HG03039 (cell line): Measurements from ENCODE around the gene RGS19.
"Not testable (repeated sequence)": the region's sequence is repeated elsewhere in the genome, so short reads cannot be mapped to it uniquely, and the experiment has no call there.

Experiments
- ATAC-seq: cut with Tn5 transposase; IDR thresholded peaks from one replicate; pipeline ENCODE4 v1.9.1; 2021; ENCODE audit warnings: mild to moderate bottlenecking, moderate library complexity; ENCODE audit not compliant: unreplicated experiment

Gene RGS19

DNA sequence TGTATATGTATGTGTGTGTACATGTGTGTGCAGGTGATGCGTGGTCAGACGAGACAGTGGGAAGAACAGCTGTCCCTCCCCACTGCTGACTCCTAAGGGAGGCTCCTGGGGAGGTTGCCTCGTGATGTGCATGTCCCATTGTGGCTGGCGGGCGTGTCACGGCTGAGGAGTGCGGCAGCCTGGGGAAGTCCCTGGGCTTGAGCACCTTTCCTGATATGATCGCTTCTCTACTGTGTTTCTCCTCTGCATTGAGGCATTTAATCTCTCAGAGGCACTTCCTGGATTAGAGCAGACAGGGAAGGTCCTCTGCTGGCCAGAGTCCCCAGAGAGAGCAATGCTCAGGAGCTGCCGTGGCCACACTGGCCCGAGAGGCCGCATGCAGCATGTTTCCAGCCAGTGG is 16.6 kb upstream of the RGS19 start:
- no peak for ATAC-seq

GRCh38 chr20:64095455-64095854 is 16.1 kb upstream of the RGS19 start:
- ATAC-seq = no peak

DNA sequence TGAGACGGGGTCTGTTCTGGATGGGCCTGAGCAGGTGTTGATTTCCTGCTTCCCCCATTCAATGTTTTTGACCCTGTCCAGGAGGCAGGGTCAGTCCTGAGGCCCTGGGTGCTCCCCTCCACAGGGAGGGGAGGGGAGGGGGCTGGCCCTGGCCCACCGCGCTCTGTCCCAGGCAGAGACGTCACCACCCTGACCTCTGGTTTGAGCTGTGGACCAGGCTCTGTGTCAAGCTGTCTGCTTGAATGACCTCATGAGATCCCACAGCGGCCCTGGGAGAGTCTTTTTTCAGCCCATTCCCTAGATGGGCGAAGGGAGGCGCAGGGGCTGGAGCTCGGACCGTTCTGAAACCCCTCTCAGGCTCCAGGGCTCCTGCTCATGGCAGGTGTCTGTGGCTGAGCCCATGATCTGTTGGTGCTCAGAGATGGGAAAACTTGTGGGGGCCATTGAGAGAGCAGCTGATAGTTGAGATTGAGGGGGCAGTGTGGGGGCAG is 13.7 kb upstream of the RGS19 start:
- ATAC-seq = no peak

GRCh38 chr20:64092258-64093012 is 13.1 kb upstream of the RGS19 start:
- no peak for ATAC-seq

GRCh38 chr20:64091770-64092169 is 12.5 kb upstream of the RGS19 start:
- ATAC-seq = no peak

GRCh38 chr20:64091340-64091739 is 12.0 kb upstream of the RGS19 start:
- ATAC-seq = no peak

- ATAC-seq = no peak
These were observed 10.8 kb upstream of the RGS19 start for GRCh38 chr20:64090165-64090564.

GRCh38 chr20:64088586-64088985 is 9.3 kb upstream of the RGS19 start:
- ATAC-seq = not testable (repeated sequence)

GRCh38 chr20:64087226-64087825 is 8.0 kb upstream of the RGS19 start:
- ATAC-seq = not testable (repeated sequence)

- ATAC-seq = no peak
These were observed 7.5 kb upstream of the RGS19 start for GRCh38 chr20:64086801-64087200.

DNA sequence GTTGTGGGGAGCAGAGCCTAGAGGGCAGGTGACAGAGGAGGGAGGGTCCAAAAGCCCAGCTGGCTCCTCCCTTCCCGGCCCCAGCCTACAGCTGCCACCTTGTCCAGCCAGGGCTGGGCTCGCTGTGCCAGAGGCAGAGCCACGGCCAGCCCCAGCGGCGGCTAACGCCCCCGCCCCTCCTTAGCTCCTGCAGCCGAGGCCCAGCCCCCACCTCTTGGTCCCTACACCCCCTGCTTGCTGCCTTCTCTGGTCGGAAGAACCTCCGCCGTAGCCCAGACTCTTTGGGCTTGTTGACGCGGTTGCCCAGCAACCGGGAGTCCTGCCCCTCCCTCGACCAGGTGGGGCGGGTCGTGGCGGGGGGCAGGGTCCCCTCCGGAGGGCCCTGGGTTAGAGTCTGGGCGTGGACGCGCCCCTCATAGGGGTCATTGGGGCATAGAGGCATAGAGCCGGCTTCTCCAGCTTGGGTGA is 5.4 kb upstream of the RGS19 start:
- ATAC-seq = no peak

- no peak for ATAC-seq
These were observed 4.7 kb upstream of the RGS19 start, which contains the start of gene LKAAEAR1 for GRCh38 chr20:64083804-64084684. TSS of gene LKAAEAR1 (minus strand) at chr20:64084398. CDS start at chr20:64084219, 179 bp downstream.

DNA sequence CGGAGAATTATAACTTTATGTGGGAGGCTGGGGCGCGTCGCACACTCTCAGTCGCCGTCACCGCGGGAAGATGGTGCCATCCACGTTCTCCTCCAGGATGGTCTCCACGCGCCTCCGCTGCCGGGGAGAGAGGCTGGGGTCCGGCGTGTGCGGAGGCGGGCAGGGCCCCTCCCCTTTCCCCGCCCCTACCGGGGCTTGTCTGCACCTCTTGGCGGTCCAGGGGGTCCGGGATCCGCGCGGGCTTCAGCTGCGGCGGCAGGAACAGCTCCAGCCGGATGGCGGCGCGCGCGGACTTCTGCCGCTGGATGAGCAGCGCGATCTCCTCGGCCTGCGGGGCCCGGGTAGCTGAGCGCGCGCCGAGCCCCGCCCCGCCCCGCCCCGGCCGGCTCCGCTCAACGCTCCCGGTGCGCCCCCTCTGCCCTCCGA is 4.1 kb upstream of the RGS19 start:
- ATAC-seq = no peak

- ATAC-seq = no peak
These were observed 3.6 kb upstream of the RGS19 start for GRCh38 chr20:64082820-64083377.

DNA sequence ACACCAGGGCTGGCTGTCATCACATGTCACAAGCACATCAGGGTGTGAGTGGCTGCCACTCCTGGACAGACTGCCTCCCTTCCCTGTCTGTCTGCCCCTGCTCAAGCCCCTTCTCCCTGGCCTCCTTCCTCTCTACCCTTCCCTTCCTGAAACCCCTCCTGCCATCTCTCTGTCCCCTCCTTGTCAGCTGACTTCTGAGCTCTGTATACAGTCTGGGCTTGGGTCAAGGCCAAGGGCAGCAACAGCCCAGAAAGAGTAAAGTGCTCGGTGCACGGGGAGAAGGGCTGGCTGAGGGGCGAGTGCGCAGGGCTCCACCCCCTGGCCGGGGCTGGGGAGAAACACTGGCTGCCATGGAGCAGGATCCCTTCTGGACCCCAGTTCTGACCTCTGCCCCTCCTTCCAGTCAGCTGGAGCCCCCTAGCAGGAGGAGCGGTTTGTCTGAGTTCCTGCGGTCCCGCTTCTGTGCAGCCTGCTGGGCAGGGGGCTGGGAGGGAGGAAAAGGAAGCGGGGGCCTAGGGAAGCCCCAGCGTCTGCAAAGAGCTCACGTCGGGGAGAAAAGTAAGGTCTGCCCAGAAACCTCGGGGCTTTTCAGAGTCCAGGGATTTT is 2.9 kb upstream of the RGS19 start:
- no peak for ATAC-seq

DNA sequence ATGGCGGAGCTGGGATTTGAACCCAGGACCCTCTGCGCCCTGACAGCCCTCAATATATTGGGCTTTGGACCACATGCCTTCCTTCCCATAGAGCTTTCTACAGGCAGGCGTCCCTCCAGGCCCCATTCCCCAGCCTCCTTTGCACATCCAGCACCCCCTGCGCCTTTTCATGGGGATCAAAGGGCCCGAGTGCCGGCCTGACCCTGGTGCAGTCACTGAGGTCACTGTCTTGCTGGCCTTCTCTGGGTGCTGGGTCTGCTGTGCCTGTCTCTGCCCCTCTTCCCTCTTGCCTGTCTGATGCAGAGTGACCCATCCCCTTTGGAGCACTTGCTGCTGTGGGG is 2.3 kb upstream of the RGS19 start:
- ATAC-seq = no peak

GRCh38 chr20:64080813-64081623 is 1.7 kb upstream of the RGS19 start:
- no peak for ATAC-seq

DNA sequence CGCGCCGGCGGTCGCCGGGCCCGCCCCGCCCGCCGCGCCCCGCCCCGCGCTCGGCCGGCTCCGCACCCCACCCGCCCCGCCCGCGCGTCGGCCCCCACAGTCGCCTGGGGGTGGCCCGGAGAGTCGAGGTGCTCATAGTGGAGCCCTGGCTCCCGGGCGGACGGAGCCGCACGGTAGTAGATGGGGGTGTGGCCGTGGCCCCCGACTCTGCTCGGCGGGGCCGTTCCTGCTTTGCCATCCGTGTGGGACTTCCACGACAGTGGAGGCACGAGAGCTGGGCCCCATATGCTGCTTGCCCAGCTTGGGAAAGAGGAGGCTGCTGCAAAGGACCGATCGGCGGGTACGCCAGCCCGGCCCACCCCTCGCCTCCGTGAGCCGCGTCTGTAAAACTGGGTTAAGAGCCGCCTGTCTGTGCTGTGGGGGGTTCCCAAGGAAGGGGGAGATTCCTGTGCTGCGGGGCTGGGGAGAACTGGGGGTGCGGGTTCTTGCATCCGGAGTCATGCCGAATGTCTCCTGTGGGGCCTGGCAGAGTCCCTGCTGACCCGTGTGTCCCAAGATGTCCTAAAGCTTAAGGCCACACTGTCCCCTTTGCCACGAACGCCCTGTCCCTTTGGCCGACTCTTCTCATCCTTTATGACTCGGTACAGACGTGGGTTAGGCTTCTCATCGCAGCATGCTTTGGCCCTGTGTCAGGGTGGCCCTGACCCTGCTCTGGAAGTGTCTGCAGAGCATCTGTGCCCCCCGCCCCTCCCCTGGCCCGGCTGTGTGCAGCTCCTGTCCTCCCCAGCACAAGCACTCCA is 895 bp upstream of the RGS19 start, which contains the start of gene OPRL1:
OPRL1 (plus strand) TSS at position 70 of the 800 bp plus-strand sequence. CDS start 12,639 bp downstream, outside the sequence.
- ATAC-seq = peak; percentile 36

DNA sequence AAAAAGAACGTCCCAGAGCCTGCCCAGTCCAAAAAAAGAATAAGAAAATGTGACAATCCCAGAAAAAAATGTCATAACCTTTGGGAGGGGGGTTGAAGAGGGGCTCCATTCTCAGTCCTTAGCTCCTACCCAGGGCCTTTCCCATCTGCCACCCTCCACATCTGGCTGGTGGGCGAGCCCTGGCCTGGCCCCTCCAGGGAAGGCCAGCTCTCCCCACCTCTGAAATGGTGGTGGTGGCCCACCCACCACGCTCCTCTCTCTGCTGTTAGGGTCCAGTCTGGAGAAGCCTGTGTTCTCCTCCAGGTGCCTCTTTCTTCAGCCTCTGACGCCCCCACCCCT is 415 bp downstream of the RGS19 start:
- no peak for ATAC-seq
